Stimulated activated CD8-positive, alpha-beta memory T cell treated with anti-CD3 and anti-CD28 coated beads, Interleukin-2, amount 100 ng/mL, for 48 hours (primary cell): Measurements from ENCODE around the gene GSTO2.

ENCODE experiments used
- DNase-seq, 2 donors: peaks; one replicate each; pipeline ENCODE4 v3.0.0-alpha.2; 2020; ENCODE audit warnings: low read depth in 2 of 2

Gene GSTO2

GRCh38 chr10:104307576-104308438 lies 38.8 kb downstream of the GSTO2 start:
- no peak for DNase-seq

GRCh38 chr10:104308439-104308903 lies 39.5 kb downstream of the GSTO2 start:
- DNase-seq: no peak

- no peak for DNase-seq
These were observed 41.3 kb downstream of the GSTO2 start for GRCh38 chr10:104309980-104310978.

GRCh38 chr10:104311184-104311720 lies 42.3 kb downstream of the GSTO2 start:
- DNase-seq: no peak

GRCh38 chr10:104314591-104315485 lies 45.9 kb downstream of the GSTO2 start:
- DNase-seq: no peak

- no peak for DNase-seq
These were observed 46.5 kb downstream of the GSTO2 start for GRCh38 chr10:104315486-104315921.

- DNase-seq: no peak
These were observed 47.5 kb downstream of the GSTO2 start for GRCh38 chr10:104316321-104317099.

- DNase-seq: no peak
These were observed 48.3 kb downstream of the GSTO2 start for GRCh38 chr10:104317269-104317710.

- DNase-seq: no peak
These were observed 48.8 kb downstream of the GSTO2 start for GRCh38 chr10:104317726-104318299.

- DNase-seq: no peak
These were observed 49.3 kb downstream of the GSTO2 start for GRCh38 chr10:104318326-104318725.

- no peak for DNase-seq
These were observed 50.1 kb downstream of the GSTO2 start for GRCh38 chr10:104318810-104319741.

GRCh38 chr10:104321226-104321625 lies 52.2 kb downstream of the GSTO2 start:
- no peak for DNase-seq

- DNase-seq: no peak
These were observed 52.9 kb downstream of the GSTO2 start for GRCh38 chr10:104321725-104322415.

- DNase-seq: no peak
These were observed 53.4 kb downstream of the GSTO2 start for GRCh38 chr10:104322416-104322782.

GRCh38 chr10:104323085-104323484 lies 54.1 kb downstream of the GSTO2 start:
- DNase-seq: no peak

GRCh38 chr10:104323760-104324201 lies 54.8 kb downstream of the GSTO2 start:
- DNase-seq: no peak

- no peak for DNase-seq
These were observed 55.3 kb downstream of the GSTO2 start for GRCh38 chr10:104324221-104324686.

- no peak for DNase-seq
These were observed 55.9 kb downstream of the GSTO2 start for GRCh38 chr10:104324931-104325330.
